GM12874 (cell line): ENCODE results near the gene FBN1.

Experiments used
- CTCF ChIP-seq: IDR thresholded peaks from 2 replicates; pipeline ENCODE4 v1.5.1; 2011; ENCODE audit warnings: low read depth, mild to moderate bottlenecking, control low read depth, low read length, moderate library complexity; ENCODE audit not compliant: insufficient read depth

FBN1 gene

GRCh38 chr15:48579945-48580671 is 65.4 kb downstream of the FBN1 start:
- no peak for TF ChIP-seq CTCF

DNA sequence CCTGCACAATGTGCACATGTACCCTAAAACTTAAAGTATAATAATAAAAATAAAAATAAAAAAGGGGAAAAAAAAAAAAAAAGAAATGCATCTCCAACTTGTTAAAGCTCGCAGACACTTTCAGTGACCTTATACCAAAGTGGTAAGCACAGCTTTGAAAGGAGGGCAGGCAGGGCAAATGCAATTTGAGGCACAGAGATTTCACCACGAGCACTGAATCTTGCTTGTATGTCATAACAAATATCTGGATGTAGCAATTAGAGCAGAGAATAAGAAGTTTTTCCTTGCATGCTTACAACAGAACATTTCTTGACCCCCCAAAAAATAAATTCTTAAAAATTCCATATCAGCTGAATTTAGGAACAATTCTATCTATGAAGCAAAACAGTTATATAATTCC is 66.5 kb downstream of the FBN1 start:
- no peak for TF ChIP-seq CTCF

GRCh38 chr15:48577469-48577868 is 68.0 kb downstream of the FBN1 start:
- TF ChIP-seq CTCF, result no peak

DNA sequence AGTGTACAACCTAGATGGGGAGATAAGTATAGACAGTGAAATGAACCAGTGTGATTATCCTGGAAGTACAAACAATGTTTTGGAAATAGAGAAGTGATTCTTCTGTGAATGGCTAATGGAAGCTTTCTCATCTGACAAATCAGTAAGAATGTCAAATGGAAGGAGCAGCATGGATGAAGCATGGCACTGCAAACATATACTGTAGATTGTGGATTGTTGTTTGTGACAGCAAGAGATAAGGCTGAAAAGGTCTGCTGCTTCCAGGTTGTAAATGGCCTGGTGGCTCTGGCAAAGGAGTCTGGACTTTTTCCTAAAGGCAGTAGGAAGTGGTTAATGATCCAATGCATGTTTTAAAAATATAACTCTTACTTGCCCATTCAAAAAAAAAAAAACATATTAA is 71.3 kb downstream of the FBN1 start:
- TF ChIP-seq CTCF, result no peak

DNA sequence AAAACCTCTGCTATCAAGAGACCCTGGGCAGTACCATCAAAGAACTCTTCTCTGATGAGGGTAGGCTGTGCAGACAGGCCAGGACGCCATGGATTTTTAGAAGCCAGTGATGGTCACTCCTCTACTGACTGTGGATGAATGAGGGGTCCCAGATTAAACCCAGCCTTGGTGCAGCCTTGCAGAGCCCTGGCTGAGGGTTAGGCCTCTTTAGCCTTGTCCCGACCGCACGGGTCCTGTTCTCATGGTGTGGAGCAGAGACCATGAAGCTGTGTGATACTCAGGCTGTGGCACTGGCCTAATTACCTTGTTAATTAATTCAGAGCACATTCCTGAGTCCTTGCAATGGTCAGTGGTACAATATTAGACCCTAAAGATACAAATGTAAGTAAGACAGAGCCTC is 71.7 kb downstream of the FBN1 start:
- TF ChIP-seq CTCF, result no peak

DNA sequence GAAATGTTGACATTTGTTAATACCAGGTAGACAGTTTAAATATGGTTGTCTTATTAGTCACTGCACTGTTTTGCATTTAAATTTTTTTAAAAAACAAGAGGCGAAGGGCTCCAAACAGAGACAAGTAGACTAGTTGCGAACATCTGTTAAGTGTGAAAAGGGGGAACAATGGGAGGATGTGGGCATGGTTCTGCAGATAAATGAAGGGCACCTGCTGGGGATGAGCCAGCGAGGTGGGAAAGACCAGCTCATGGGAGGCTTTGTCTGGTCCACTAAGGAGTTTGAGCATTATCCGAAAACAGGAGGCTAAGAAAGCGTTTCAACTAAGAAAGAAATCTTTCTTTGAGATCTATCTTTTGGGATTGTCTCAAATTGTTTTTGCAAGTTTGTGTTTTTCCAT is 72.7 kb downstream of the FBN1 start:
- TF ChIP-seq CTCF, result no peak

GRCh38 chr15:48571510-48571909 is 74.0 kb downstream of the FBN1 start:
- no peak for TF ChIP-seq CTCF
